Liver (tissue), 9 donors: ENCODE results near the gene PLA2G15. TPM values are rescaled to one million over a fixed set of nuclear protein-coding genes. Genes with fewer than 3 reads are reported as not detected.

Source experiments
- DNase-seq: peaks from one replicate; pipeline ENCODE4 v3.0.0-alpha.2; 2017; ENCODE audit warnings: low spot score
- H3K27ac ChIP-seq, 2 donors: one replicate each; pipeline ENCODE4 v1.7.0; 2013; ENCODE audit warnings: inconsistent platforms in 2 of 2, low read length in 2 of 2, control low read depth in 1 of 2, low read depth in 1 of 2, mild to moderate bottlenecking in 1 of 2
- H3K27me3 ChIP-seq, 4 donors: one replicate each; pipeline versions ENCODE4 v1.6.1 to v1.7.0; 2013; ENCODE audit warnings: low read length in 3 of 4, inconsistent platforms in 1 of 4, mild to moderate bottlenecking in 1 of 4, moderate library complexity in 1 of 4; ENCODE audit not compliant: control insufficient read depth in 4 of 4, insufficient read depth in 4 of 4
- H3K36me3 ChIP-seq, 4 donors: one replicate each; pipeline versions ENCODE4 v1.6.1 to v1.7.0; 2013; ENCODE audit warnings: low read length in 3 of 4, mild to moderate bottlenecking in 3 of 4, low read depth in 1 of 4, moderate library complexity in 1 of 4; ENCODE audit not compliant: control insufficient read depth in 4 of 4, insufficient read depth in 3 of 4
- H3K4me1 ChIP-seq, 4 donors: one replicate each; pipeline versions ENCODE4 v1.6.1 to v1.7.0; 2013; ENCODE audit warnings: low read length in 3 of 4, mild to moderate bottlenecking in 3 of 4, moderate library complexity in 1 of 4; ENCODE audit not compliant: control insufficient read depth in 4 of 4, insufficient read depth in 4 of 4
- H3K4me3 ChIP-seq, 3 donors: one replicate each; pipeline versions ENCODE4 v1.6.1 to v1.7.0; 2013; ENCODE audit warnings: low read length in 3 of 3, control low read depth in 1 of 3, low read depth in 1 of 3, mild to moderate bottlenecking in 1 of 3
- H3K9ac ChIP-seq, 2 donors: one replicate each; pipeline ENCODE4 v1.7.0; 2013; ENCODE audit warnings: low read length in 2 of 2, mild to moderate bottlenecking in 2 of 2, moderate library complexity in 2 of 2, control low read depth in 1 of 2, low read depth in 1 of 2
- H3K9me3 ChIP-seq, 4 donors: one replicate each; pipeline versions ENCODE4 v1.6.1 to v1.7.0; 2013; ENCODE audit warnings: low read length in 3 of 4; ENCODE audit not compliant: control insufficient read depth in 4 of 4
- CTCF ChIP-seq: fragments of 150-350 bp; IDR thresholded peaks from 2 replicates; pipeline ENCODE4 v1.5.1; 2017; ENCODE audit warnings: improper control_type of control experiment, low read depth, low read length; ENCODE audit not compliant: missing input control
- EGR1 ChIP-seq, 2 donors: IDR thresholded peaks; 2 replicates each; pipeline ENCODE4 v1.6.1; 2016 to 2018; ENCODE audit warnings: antibody characterized with exemption in 2 of 2, low read depth in 2 of 2
- FOXA1 ChIP-seq: IDR thresholded peaks from 2 replicates; pipeline ENCODE4 v1.6.1; 2016; ENCODE audit warnings: antibody characterized with exemption
- FOXA2 ChIP-seq: IDR thresholded peaks from 2 replicates; pipeline ENCODE4 v1.6.1; 2016; ENCODE audit warnings: antibody characterized with exemption
- GABPA ChIP-seq, 2 donors: IDR thresholded peaks in 1 of 2; conservative IDR thresholded peaks in 1 of 2; 2 replicates each; pipeline ENCODE4 v1.6.1; 2016; ENCODE audit warnings: antibody characterized with exemption in 2 of 2, mild to moderate bottlenecking in 1 of 2, moderate library complexity in 1 of 2
- HNF4A ChIP-seq, 2 donors: conservative IDR thresholded peaks; 2 replicates each; pipeline ENCODE4 v1.6.1; 2016; ENCODE audit warnings: antibody characterized with exemption in 2 of 2, mild to moderate bottlenecking in 2 of 2
- HNF4G ChIP-seq: IDR thresholded peaks from 2 replicates; pipeline ENCODE4 v1.6.1; 2016; ENCODE audit warnings: antibody characterized with exemption
- JUND ChIP-seq, 2 donors: IDR thresholded peaks; 2 replicates each; pipeline ENCODE4 v1.6.1; 2016; ENCODE audit warnings: antibody characterized with exemption in 2 of 2
- MAX ChIP-seq: IDR thresholded peaks from 2 replicates; pipeline ENCODE4 v1.6.1; 2016; ENCODE audit warnings: antibody characterized with exemption
- NR2F2 ChIP-seq: IDR thresholded peaks from 2 replicates; pipeline ENCODE4 v1.6.1; 2016; ENCODE audit warnings: antibody characterized with exemption
- RAD21 ChIP-seq, 2 donors: IDR thresholded peaks; 2 replicates each; pipeline ENCODE4 v1.6.1; 2016; ENCODE audit warnings: antibody characterized with exemption in 2 of 2, mild to moderate bottlenecking in 2 of 2
- RXRA ChIP-seq, 2 donors: IDR thresholded peaks; 2 replicates each; pipeline ENCODE4 v1.6.1; 2017 to 2018; ENCODE audit warnings: antibody characterized with exemption in 2 of 2, mild to moderate bottlenecking in 1 of 2
- SP1 ChIP-seq: IDR thresholded peaks from 2 replicates; pipeline ENCODE4 v1.6.1; 2018; ENCODE audit warnings: antibody characterized with exemption, mild to moderate bottlenecking
- TAF1 ChIP-seq: conservative IDR thresholded peaks from 2 replicates; pipeline ENCODE4 v1.6.1; 2016; ENCODE audit warnings: antibody characterized with exemption, mild to moderate bottlenecking
- YY1 ChIP-seq: IDR thresholded peaks from 2 replicates; pipeline ENCODE4 v1.6.1; 2016; ENCODE audit warnings: antibody characterized with exemption, mild to moderate bottlenecking
- ZBTB33 ChIP-seq: IDR thresholded peaks from 2 replicates; pipeline ENCODE4 v1.6.1; 2016; ENCODE audit warnings: antibody characterized with exemption
- WGBS: extraction: QIAGEN DNeasy Blood & Tissue Kit; methylation state at CpG from one replicate; pipeline ENCODE4 v1.1.7; 2013; 5-methylcytosine and 5-hydroxymethylcytosine counted together
- polyA plus RNA-seq, 2 donors: library from polyadenylated mRNA; stranded (reverse) in 1 of 2; unstranded in 1 of 2; fragments of 200-250 nt in 1 of 2; fragments of >200 nt in 1 of 2; fragmentation: Nextera tagmentation in 1 of 2; extraction: Ambion mirVana in 1 of 2; gene quantifications; one replicate each; pipeline versions ENCODE4 v1.2.1 to v1.2.3, GENCODE V29; 2013 to 2015
- total RNA-seq, 2 donors: library from RNA; depleted of rRNA; stranded (reverse); fragments of >200 nt; gene quantifications; one replicate each; pipeline ENCODE4 v1.2.3, GENCODE V29; 2014
- TF ChIP-seq, protein P1 (sequence below): IDR thresholded peaks from 2 replicates; pipeline ENCODE4 v1.6.1; 2016; ENCODE audit warnings: antibody characterized with exemption, mild to moderate bottlenecking
- TF ChIP-seq, protein P2 (sequence below): IDR thresholded peaks from 2 replicates; pipeline ENCODE4 v1.6.1; 2016; ENCODE audit warnings: antibody characterized with exemption
- donor health status: healthy.
- donor health status: healthy.
- donor health status: healthy.
- donor health status: healthy.
- donor health status: healthy.

PLA2G15 gene
- total and polyA plus RNA-seq, 4 donors: 4.5 to 19.8 (median 15.1) TPM

DNA sequence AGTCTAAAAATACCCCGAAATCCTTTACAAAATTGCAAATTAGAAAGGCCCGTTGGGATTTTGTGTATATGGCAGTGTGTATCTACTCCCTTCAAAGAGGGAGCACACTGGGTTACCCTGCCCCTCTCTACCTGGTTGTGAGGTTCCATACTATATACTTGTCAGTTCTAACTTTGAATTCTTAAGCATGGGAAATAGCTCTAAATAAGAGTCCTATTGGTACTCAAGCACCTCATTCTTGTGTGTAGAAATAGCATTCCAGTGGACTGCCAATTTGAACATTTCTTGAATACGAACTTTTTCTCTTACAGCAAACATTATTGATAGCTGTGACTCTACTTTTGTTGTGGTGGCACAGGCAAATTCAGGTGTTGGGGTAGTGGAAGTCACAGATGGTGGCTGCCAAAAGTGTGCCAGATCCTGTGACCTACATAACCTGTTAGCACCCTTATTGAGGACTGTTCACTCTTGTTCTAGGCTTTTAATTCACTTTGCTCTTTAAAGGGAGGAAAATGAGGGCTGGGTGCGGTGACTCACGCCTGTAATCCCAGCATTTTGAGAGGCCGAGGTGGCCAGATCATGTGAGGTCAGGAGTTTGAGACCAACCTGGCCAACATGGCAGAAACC is 25.3 kb upstream of the PLA2G15 start:
- WGBS: 94% methylated on average over 6 of the region's 6 CpGs
- DNase-seq: no peak
- no peaks in the 10 kb centered on the region for H3K27me3 ChIP-seq
- no peak overlapping the region for H3K27ac ChIP-seq
- H3K4me3 ChIP-seq: no peak overlapping the region
- H3K36me3 ChIP-seq: peaks cover 0 to 5% (median 3%) of the 10 kb centered on the region in 4 donors
- H3K9me3 ChIP-seq: no peaks in the 10 kb centered on the region
- TF ChIP-seq FOXA2 (no peak), MAX (no peak)
- no peak overlapping the region for H3K9ac ChIP-seq
- H3K4me1 ChIP-seq: peaks cover 0 to 5% (median 3%) of the 10 kb centered on the region in 4 donors

DNA sequence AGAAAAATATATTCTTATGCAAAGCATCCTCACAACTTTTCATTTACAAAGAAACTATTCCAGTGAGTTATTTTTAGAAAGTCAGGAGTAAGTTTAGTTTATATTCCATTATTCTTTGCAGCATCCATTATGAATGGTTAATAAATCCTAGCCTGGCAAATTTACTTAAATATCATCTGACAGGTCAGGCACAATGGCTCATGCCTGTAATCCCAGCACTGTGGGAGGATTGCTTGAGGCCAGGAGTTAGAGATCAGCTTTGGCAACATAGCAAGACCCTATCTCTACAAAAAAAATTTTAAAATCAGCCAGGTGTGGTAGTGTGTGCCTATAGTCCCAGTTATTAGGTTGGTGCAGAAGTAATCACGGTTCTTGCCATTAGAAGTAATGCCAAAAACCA is 22.1 kb upstream of the PLA2G15 start:
- TF ChIP-seq FOXA2 (no peak), ZBTB33 (no peak), RAD21 (IDR thresholded peaks at IDR 0.05) (no peak), NR2F2 (no peak), TAF1 (no peak), MAX (no peak), HNF4A (conservative IDR thresholded peaks at IDR 0.05) (no peak), CTCF (no peak), SP1 (no peak), GABPA (IDR thresholded peaks at IDR 0.05 in 1 of 2, conservative IDR thresholded peaks at IDR 0.05 in 1 of 2) (no peak), HNF4G (no peak), YY1 (no peak), JUND (IDR thresholded peaks at IDR 0.05) (no peak), FOXA1 (no peak), RXRA (IDR thresholded peaks at IDR 0.05) (no peak), EGR1 (IDR thresholded peaks at IDR 0.05; ENCODE audit: low read depth in 2 of 2) (no peak)
- TF ChIP-seq, protein P1, sequence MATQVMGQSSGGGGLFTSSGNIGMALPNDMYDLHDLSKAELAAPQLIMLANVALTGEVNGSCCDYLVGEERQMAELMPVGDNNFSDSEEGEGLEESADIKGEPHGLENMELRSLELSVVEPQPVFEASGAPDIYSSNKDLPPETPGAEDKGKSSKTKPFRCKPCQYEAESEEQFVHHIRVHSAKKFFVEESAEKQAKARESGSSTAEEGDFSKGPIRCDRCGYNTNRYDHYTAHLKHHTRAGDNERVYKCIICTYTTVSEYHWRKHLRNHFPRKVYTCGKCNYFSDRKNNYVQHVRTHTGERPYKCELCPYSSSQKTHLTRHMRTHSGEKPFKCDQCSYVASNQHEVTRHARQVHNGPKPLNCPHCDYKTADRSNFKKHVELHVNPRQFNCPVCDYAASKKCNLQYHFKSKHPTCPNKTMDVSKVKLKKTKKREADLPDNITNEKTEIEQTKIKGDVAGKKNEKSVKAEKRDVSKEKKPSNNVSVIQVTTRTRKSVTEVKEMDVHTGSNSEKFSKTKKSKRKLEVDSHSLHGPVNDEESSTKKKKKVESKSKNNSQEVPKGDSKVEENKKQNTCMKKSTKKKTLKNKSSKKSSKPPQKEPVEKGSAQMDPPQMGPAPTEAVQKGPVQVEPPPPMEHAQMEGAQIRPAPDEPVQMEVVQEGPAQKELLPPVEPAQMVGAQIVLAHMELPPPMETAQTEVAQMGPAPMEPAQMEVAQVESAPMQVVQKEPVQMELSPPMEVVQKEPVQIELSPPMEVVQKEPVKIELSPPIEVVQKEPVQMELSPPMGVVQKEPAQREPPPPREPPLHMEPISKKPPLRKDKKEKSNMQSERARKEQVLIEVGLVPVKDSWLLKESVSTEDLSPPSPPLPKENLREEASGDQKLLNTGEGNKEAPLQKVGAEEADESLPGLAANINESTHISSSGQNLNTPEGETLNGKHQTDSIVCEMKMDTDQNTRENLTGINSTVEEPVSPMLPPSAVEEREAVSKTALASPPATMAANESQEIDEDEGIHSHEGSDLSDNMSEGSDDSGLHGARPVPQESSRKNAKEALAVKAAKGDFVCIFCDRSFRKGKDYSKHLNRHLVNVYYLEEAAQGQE: no peak
- TF ChIP-seq, protein P2, sequence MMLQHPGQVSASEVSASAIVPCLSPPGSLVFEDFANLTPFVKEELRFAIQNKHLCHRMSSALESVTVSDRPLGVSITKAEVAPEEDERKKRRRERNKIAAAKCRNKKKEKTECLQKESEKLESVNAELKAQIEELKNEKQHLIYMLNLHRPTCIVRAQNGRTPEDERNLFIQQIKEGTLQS: no peak

More for the DNA sequence above, 22.1 kb upstream of the PLA2G15 start:
- no peak overlapping the region for H3K27ac ChIP-seq
- peaks cover 0 to 3% (median 1%) of the 10 kb centered on the region in 4 donors for H3K36me3 ChIP-seq
- no peak for DNase-seq
- no peak overlapping the region for H3K9ac ChIP-seq
- H3K27me3 ChIP-seq: no peaks in the 10 kb centered on the region
- H3K9me3 ChIP-seq: no peaks in the 10 kb centered on the region
- H3K4me3 ChIP-seq: no peak overlapping the region
- WGBS: 84% methylated on average over 1 of the region's 1 CpG
- peaks cover 12 to 26% (median 20%) of the 10 kb centered on the region in 4 donors for H3K4me1 ChIP-seq
